ENCODE results near the gene SF3B1.
A peak's percentile ranks its signal among the peaks of the same experiment; 100 is the strongest.

GRCh38 chr2:197433780-197434438, 919 bp downstream of the SF3B1 start:
- TF ChIP-seq CTCF (IDR thresholded peaks at IDR 0.05) (no peak), POLR2A (IDR thresholded peaks at IDR 0.05) (peak in 1 of 3 donors; percentile 18)
